ENCODE measurements around the gene MAMDC2. TPM values are rescaled to one million over a fixed set of nuclear protein-coding genes. Genes with fewer than 3 reads are reported as not detected.

Gene MAMDC2
- total RNA-seq, 1 experiment from 2014 or later: 6.0 TPM

DNA sequence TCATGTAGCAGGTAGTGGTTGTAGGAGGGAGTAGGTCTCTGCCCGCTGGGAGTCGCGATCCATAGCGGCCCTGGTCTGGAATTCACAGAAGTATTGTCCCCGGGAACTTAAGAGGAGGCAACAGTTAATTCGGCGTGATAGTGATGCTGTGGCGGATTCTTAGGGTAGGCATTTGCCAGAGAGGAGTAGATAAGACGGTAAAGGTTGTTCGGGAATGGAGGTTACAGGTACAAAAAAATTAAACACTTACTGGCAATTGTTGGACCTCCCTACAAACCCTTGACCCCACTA is 215.8 kb downstream of the MAMDC2 start:
- no peak for DNase-seq (ENCODE audit: low spot score)

DNA sequence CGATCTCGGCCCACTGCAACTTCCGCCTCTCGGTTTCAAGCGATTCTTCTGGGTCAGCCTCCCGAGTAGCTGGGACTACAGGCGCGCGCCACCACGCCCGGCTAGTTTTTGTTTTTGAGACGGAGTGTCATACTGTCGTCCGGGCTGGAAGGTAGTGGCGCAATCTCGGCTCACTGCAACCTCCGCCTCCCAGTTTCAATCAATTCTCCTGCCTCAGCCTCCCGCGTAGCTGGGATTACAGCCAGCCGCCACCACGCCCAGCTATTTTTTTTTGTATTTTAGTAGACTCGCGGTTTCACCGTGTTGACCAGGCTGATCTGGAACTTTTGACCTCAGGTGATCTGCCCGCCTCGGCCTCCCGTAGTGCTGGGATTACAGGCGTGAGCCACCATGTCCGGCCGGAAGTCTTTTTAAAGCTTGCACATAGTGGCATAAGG is 216.4 kb downstream of the MAMDC2 start:
- DNase-seq (ENCODE audit: low spot score): no peak

DNA sequence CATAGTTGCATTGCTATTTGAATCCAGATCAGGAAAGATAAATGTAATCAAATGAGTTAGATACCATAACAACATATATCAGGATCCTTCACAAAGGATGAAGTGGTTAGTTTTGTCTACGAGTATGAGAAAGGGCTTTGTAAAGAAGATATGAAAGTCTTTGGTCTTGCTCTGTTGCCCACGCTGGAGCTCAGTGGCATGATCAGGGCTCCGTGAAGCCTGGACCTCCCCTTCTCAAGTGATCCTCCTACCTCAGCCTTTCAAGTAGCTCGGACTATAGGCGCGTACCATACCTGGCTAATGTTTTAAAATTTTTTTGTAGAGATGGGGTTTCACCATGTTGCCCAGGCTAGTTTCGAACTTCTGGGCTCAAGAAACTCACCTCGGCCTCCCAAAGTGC is 217.0 kb downstream of the MAMDC2 start:
- DNase-seq (ENCODE audit: low spot score): no peak

DNA sequence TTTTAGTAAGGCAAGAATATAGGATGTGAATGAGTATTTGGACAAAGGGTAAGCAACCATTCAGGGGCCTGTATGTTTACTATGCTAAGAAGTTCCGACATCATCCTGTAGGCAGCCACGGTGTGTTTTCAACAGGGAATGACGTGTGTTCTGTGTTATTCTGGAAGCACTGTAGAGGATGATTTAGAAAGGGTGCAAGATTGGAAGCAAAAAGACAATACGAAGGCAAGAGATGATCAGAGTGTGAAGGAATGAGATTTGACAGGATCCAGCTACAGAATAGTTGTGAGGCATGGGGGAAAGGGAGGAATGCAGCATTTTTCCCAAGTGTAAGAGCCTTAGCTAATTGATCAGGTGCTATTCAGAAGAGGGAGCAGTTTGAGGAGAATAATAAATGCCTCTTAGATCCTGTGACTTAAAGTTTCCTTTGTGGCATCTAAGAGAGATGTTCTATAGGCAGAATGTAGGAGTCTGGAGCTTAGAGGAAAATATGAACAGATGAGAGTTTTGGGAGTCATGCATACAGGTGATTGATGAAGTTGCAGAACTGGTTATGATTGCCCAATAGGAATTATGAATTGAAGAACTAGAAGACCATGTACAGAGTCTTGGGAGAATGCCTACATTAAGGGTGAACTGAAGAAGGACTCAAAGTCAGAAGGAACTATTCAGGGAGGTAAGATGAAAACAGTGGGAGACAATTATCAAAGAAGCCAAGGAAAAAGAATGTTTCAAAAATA is 217.7 kb downstream of the MAMDC2 start:
- DNase-seq (ENCODE audit: low spot score): no peak

DNA sequence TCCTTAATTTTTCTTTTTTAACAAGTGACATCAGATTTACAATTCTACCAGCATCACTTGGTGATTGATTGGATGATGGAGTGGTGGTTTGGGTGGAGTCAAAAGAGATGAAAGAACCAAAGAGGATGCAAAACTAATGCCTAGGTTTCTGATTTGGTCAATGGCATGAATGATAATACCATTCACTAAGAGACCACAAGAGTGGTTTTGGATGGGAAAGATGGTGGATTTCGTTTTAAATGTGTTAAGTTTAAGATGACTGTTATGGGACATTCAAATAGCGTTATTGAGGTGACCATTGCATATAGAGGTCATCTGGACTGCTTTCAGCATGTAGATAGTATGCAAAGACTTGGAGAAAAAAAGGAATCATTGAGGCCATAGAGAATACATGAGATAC is 218.7 kb downstream of the MAMDC2 start:
- DNase-seq (ENCODE audit: low spot score): no peak

DNA sequence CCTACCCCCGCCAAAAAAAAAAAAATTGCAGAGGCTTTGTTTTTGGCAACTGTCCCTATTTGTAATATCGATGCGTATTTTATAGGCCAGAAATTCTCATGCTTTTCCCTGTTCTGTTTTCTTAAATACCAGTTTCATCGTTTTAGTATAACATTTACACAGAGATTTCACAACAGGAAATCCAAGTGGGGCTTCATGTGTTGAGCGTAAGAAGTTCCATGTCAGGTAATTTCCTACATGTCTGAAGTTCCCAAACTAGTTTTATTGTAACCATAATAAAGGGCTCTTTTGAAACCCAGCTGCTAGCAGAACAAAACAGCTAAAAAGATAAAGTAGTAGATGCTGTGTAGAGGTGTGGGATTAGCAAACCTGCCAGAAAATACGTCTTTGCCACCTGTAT is 219.3 kb downstream of the MAMDC2 start:
- DNase-seq (ENCODE audit: low spot score): no peak

DNA sequence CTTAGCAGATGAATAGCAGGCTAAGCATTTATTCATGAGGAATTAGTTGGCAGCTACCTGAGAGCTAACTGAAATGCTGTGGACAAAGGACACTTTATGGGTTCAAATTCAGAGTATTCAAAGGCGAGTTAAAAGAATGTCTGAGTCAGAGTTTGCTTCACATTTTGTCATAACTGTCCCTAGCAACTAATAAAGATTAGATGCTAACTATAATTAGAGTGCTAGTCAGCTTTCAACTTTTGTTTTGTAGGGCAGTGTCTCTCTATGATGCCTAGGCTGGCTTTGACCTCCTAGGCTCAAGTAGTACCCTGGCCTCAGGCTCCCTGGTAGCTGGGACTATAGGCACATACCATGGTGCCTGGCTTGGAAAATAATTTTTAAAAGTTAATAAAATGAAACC is 219.8 kb downstream of the MAMDC2 start:
- peak; percentile 8 for DNase-seq (ENCODE audit: low spot score)

Other genes with a start within 250 kb of the MAMDC2 start
- gene CFAP95, start 223.0 kb upstream of the MAMDC2 start, total RNA-seq (2014; rRNA removed; shearing (Covaris generic)): 0.41 TPM in 1 of 2 replicates, not detected in the other
- 27.9 and 38.7 TPM in 2 replicates for gene SMC5, start 215.1 kb downstream of the MAMDC2 start, total RNA-seq (2014; rRNA removed; shearing (Covaris generic))

Data from A172 (cell line).